GM13976 (cell line): ENCODE measurements around the gene CBX6.

Experiments
- DNase-seq: peaks from one replicate; pipeline ENCODE4 v3.0.0; 2012; ENCODE audit warnings: low spot score
- in situ Hi-C: fragments of 300-500 bp; cut with MboI; formaldehyde crosslinking; loops from one replicate; pipeline ENCODE4 v1.12.0; 2022; ENCODE audit warnings: low sequenced_read_pairs, mixed read lengths, inconsistent platforms; ENCODE audit not compliant: unreplicated experiment
- TF ChIP-seq, protein P1 (sequence below): IDR thresholded peaks from 2 replicates; pipeline ENCODE4 v1.5.1; 2012; ENCODE audit warnings: borderline replicate concordance, mild to moderate bottlenecking; ENCODE audit not compliant: insufficient read depth; ENCODE audit errors: extremely low read depth, missing control alignments, control extremely low read depth

Gene CBX6

DNA sequence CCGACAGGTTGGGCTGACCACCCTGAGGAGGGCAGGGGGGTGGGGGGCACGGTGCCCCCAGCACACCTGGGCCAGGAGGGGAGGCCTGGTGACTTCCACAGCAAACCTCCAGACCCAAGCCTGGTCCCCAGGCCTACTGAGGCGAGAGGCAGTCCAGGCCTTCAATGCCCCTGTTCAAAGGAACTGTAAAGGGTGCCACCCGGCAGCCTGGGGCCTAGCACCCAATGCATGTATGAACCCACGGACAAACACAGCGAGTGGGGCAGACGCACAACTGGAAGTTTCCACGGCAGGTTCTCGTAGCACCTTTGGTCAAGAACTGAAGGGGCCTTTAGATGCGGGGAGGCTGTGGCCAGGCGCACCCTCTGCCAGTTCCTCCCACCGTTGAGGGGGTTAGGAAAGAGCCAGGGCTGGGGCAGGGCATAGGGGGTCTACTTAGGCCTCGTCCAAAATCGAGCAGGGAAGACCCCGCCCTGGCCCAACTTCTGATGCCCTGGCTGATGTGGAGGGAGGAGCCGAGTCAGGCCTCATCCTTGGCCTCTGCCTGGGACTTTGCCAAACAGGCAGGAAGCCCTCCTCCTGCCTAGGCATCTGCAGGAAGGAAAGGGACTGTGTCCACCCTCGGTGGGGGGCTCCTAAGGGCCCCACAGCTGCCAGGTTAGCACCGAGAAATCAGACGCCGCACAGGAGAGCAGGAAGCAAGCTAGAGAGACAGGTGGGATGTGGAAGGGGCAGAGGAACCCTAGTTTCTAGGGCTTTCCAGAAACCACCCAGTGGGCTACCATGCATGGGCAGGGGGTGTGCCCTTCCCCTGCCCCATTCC lies 6.6 kb downstream of the CBX6 start:
- TF ChIP-seq, protein P1, sequence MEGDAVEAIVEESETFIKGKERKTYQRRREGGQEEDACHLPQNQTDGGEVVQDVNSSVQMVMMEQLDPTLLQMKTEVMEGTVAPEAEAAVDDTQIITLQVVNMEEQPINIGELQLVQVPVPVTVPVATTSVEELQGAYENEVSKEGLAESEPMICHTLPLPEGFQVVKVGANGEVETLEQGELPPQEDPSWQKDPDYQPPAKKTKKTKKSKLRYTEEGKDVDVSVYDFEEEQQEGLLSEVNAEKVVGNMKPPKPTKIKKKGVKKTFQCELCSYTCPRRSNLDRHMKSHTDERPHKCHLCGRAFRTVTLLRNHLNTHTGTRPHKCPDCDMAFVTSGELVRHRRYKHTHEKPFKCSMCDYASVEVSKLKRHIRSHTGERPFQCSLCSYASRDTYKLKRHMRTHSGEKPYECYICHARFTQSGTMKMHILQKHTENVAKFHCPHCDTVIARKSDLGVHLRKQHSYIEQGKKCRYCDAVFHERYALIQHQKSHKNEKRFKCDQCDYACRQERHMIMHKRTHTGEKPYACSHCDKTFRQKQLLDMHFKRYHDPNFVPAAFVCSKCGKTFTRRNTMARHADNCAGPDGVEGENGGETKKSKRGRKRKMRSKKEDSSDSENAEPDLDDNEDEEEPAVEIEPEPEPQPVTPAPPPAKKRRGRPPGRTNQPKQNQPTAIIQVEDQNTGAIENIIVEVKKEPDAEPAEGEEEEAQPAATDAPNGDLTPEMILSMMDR: no peak
- in situ Hi-C loops: no loop called here
- DNase-seq: no peak

DNA sequence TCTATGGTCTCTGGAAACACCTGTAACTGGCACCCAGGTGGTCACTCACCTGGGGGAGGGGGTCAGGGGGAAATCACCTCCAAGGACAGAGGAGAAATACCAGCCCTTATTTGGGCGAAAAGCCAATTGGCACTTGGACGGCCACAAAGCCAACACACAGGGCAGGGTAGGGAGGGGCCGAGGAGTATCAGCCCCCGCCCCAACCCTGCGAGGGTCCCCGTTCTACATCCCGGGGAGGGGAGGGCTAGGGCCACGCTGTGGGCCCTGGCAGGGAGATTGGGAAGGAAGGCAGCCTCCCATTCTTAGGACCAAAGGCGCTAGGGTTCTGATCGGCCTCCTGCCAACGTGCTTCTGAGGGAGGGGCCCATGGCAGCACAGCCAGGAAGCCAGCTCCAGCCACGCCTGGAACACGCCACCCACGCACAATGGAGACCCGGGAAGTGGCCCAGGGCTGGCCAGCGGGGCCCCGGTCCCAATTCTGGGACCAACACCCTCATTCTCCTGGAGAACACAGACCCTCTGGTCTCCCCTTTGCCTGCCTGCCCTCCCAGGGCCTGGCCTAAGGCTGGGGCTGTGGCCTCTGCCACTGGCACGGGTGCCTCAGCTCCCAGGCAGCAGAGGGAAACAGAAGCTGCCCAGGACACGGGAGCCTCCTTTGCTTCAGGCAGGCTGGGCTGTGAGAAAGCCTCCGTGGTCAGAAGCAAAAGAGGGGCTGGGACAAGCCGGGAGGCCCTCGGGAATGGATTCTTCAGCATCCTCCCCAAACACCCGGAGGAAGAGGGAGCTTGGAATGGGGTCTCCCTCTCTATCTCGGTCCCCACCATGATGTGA lies 7.4 kb downstream of the CBX6 start:
- in situ Hi-C loops: no loop called here
- no peak for DNase-seq
- TF ChIP-seq, protein P1: no peak

DNA sequence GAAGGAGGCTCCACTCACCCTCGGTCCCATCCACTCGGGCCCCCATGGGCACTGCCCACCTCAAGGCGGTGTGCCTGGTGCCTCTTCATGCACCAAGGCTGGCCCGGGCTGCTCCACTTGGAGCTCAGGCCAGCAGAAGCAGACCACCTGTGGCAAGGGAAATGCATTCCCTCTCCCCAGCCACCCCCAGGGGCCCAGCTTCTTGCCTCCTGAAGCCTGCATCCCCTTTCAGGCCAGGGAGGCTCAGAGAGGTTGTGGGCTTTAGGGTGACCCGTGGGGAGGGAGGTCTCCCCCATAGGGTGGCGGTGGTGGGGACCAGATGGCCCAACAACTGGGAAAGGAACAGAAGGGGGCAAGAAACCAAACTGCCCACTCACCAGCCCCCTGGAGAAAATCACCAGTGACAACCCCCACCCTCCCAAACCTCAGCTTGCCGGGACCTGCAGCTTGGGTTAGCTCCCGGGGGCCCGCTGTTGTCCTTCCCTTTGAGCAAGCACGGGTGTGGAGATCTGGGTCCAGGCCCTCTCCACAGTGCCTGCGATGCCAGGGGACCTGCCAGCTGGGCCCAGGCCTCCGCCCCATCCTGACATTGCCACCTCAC lies 8.4 kb downstream of the CBX6 start:
- in situ Hi-C loops: no loop called here
- TF ChIP-seq, protein P1: no peak
- DNase-seq: no peak

DNA sequence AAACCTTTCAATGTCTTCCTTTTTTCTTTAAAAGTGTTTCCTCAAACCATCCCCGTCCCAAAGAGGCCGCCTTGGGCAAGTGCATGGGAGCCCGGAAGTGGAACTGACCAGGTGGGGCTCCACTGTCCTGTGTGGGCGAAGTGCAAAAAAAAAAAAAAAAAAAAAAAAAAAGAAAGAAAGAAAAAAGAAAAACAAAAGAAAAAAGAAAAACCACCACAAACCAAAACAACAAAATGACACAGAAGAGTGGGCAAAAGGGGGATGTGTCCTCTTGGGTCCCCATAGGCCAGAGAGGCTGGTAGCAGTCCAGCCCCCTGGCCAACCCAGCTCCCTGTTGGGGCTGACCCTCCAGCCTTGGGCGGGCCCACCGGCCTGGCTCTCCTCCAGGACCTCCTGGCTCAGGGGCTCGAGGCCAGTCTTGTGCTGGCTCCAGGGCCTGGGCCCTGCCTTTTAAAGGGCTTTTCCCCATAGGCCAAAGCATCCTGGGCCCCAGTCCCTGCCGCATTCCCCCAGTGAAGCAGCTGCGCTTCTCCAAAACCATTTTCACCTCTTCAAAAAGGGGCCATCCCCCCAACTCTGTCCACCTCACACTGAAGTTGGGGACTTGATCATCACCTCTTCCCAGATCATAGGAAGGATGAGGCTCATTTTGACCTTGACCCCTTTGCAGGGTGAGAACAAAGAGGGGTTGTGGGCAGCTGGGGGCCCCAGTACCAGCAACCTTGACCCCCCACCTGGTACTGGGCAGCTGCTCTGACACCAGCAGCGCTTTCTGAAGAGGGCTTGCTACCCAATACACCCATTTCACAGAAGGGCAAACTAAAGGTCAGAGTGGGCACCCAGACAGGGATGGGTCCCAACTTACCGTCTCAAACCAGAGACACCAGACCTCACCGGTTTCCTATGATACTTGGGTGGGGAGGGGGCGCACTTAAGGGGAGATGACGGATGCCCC lies 9.4 kb downstream of the CBX6 start:
- no peak for DNase-seq
- TF ChIP-seq, protein P1: no peak
- in situ Hi-C loops: no loop called here

DNA sequence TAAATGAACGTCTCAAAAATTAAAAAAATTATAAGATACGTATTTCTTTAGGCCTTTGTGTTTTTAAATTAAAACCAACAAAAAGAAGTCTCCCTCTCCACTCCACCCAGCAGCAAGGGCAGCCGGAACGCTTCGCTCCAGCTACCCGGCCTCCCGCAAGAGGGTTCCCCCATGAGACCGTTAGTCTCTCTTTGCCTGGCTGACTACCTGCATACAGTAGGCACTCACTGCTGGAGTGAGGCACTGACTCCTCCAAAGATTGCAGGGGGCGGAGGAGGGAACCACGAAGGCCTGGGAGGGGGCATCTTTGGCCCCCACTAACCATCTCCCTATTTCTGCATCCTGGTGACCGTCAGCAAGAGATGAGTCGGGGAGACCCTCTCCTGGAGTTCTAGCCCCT lies 10.1 kb downstream of the CBX6 start:
- TF ChIP-seq, protein P1: no peak
- DNase-seq: no peak
- in situ Hi-C loops: no loop called here
